Cardiac fibroblast (primary cell): Measurements from ENCODE around the gene ZNF639.
A peak's percentile ranks its signal among the peaks of the same experiment; 100 is the strongest.
"Not testable (repeated sequence)": the region's sequence is repeated elsewhere in the genome, so short reads cannot be mapped to it uniquely, and the experiment has no call there.

Source experiments
- DNase-seq, 2 donors: peaks; one replicate each; pipeline versions ENCODE4 v3.0.0 to v3.0.0-alpha.2; 2010; ENCODE audit warnings: low read depth in 2 of 2
- H3K4me3 ChIP-seq, 2 donors: replicated peaks in 1 of 2; 1 replicate in 1 of 2; 2 replicates in 1 of 2; pipeline ENCODE4 v1.5.1; 2011; ENCODE audit warnings: low read depth in 2 of 2, low read length in 2 of 2, mild to moderate bottlenecking in 2 of 2, moderate library complexity in 1 of 2
- TF ChIP-seq, protein P1 (sequence below): IDR thresholded peaks from one replicate; pipeline ENCODE4 v1.5.1; 2011; ENCODE audit warnings: low read depth, mild to moderate bottlenecking, low read length, inconsistent platforms

The ZNF639 gene, protein sequence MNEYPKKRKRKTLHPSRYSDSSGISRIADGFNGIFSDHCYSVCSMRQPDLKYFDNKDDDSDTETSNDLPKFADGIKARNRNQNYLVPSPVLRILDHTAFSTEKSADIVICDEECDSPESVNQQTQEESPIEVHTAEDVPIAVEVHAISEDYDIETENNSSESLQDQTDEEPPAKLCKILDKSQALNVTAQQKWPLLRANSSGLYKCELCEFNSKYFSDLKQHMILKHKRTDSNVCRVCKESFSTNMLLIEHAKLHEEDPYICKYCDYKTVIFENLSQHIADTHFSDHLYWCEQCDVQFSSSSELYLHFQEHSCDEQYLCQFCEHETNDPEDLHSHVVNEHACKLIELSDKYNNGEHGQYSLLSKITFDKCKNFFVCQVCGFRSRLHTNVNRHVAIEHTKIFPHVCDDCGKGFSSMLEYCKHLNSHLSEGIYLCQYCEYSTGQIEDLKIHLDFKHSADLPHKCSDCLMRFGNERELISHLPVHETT

GRCh38 chr3:179322286-179323196 is at the start of gene ZNF639:
TSS of gene ZNF639 (plus strand) at chr3:179323031. CDS start at chr3:179328294, 5,263 bp downstream.
- peak; percentile 86 to 93 for DNase-seq
- TF ChIP-seq, protein P1, sequence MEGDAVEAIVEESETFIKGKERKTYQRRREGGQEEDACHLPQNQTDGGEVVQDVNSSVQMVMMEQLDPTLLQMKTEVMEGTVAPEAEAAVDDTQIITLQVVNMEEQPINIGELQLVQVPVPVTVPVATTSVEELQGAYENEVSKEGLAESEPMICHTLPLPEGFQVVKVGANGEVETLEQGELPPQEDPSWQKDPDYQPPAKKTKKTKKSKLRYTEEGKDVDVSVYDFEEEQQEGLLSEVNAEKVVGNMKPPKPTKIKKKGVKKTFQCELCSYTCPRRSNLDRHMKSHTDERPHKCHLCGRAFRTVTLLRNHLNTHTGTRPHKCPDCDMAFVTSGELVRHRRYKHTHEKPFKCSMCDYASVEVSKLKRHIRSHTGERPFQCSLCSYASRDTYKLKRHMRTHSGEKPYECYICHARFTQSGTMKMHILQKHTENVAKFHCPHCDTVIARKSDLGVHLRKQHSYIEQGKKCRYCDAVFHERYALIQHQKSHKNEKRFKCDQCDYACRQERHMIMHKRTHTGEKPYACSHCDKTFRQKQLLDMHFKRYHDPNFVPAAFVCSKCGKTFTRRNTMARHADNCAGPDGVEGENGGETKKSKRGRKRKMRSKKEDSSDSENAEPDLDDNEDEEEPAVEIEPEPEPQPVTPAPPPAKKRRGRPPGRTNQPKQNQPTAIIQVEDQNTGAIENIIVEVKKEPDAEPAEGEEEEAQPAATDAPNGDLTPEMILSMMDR: peak; percentile 51
- H3K4me3 ChIP-seq: peak within 1 kb of the TSS; percentile 86 to 96

GRCh38 chr3:179274434-179274833 is 48.4 kb upstream of the ZNF639 start:
- H3K4me3 ChIP-seq, DNase-seq: not testable (repeated sequence)

DNA sequence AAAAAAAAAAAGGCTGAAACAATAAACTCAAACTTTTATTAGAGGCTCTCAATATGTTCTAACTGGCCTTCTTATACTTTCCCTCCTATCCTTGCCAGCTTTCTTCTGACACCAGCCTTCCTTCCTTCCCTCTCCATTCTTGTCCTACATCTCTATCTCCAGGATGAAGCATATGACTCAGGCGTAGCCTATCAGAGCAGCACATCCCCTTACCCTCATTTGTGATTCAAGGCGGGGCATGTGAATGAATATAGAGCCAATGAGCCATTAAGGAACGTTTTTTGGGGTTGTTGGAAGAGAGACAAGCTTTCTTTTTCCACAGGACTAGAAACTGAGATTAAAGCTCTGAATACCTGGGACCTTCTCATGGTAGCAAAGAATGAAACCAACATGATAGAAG is 46.8 kb upstream of the ZNF639 start:
- H3K4me3 ChIP-seq: no peak overlapping the region
- no peak for DNase-seq
- TF ChIP-seq, protein P1: no peak

DNA sequence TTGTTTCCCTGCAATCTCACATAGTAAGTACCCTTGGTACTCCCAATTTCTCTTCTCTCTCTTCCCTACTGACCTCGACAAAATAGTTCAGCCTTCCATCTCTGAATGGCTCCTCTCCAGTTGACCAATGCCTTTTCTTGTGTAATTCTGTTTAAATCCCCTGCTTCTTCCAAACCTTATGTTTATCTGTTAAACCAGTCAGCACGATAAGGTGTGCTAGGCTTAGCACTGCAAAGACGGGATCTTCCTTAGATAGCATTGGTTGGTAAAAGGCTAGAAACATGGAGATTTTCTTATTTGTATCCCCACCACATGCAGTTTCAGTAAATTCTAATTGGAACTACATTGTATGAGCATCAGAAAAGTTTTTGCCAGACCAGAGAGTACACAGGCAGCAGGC is 46.1 kb upstream of the ZNF639 start:
- H3K4me3 ChIP-seq: no peak overlapping the region
- DNase-seq: no peak
- TF ChIP-seq, protein P1: no peak

- DNase-seq: no peak
Measured at GRCh38 chr3:179278151-179278550, 44.7 kb upstream of the ZNF639 start.

DNA sequence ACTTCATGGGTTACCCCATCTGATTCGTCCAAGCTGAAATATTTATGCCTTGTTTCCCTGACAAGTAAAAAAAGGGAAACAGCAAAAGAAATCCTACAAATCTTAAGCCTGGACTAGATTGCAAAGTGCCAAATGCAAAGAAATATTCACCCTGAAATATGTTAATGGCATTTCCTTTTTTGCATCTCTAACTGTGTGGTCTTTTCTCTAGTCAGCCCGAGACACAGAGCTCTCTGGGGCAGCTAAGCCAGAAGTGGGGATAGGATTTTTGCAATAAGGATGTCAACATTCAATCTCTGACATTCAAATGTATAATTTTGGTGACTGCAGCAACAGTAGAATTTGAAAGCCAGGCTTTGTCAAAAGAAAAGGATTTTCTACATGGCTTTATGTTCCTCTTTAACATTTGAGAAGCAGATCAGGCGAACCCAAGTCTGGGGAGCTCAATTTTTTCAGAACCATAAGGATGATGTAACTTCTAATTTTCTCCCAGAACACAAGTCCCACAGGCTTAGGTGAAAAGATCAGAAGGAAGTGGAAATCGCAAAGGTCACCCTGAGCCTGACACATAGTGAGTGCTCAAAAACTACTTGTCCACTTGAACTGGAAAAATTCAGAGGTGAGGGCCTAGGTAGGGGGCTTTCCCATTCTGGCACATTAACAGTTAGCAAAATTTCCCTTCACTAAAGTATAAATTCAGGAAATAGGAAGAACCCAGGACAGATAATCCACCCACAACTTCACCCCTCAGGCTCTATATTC is 43.7 kb upstream of the ZNF639 start:
- H3K4me3 ChIP-seq: no peak overlapping the region
- peak in 1 of 2 donors; percentile 3 for DNase-seq
- TF ChIP-seq, protein P1: no peak

More at GRCh38 chr3:179278151-179278550, 44.7 kb upstream of the ZNF639 start:
- TF ChIP-seq, protein P1: no peak
- H3K4me3 ChIP-seq: no peak overlapping the region
